Testis (tissue), 2 donors: ENCODE data around the gene FAXDC2.

Source experiments
- CTCF ChIP-seq, 3 experiments: fragments of 450-650 bp in 2 of 3; fragments of 200-600 bp in 1 of 3; sonication (generic) in 1 of 3; IDR thresholded peaks; one replicate each; pipeline ENCODE4 v1.5.1; 2016 to 2019; ENCODE audit warnings: antibody characterized with exemption in 3 of 3, mild to moderate bottlenecking in 2 of 3, moderate library complexity in 1 of 3
- POLR2A ChIP-seq: fragments of 450-650 bp; IDR thresholded peaks from one replicate; pipeline ENCODE4 v1.6.1; 2017; ENCODE audit warnings: antibody characterized with exemption, mild to moderate bottlenecking, moderate library complexity

DNA sequence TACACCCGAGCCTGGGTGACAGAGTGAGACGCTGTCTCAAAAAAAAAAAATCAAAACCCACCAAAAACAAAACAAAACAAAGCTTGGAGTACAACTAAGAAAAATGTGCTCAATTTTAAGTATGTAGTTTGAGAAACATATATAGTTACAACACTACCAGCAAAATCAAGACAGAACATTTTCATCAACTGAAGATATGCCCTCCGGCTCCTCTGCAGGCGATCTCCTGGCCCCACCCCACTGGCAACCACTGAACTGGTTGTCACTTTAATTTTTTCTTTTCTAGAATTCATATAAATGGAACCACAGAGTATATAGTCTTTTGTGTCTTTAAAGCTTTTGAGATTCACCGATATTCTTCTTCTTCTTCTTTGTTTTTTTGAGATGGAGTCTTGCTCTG, 43.0 kb upstream of the FAXDC2 start:
- TF ChIP-seq POLR2A = no peak
- no peak for TF ChIP-seq CTCF (IDR thresholded peaks at IDR 0.05)
